Measurements from ENCODE around the gene ITPRID1.

The ITPRID1 gene

DNA sequence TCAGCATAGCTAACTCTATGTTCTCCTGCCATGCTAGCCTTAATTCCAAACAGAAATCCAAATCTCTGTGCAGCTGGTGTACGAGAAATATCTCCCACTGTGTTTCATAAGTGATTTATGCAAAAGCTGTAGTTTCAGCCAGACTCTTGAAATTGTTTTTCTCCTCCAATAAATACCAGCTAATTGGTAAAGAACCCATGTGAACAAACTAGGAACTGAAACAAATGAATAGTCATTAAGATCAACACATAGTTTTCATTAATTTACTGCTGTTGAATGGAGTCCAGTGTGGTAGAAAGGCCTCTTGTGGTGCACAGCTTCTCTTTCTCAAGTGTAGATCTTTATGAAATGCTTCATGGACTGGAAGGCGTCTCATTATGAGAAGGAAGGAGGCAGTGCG is 191.5 kb downstream of the ITPRID1 start:
- no peak for DNase-seq

GRCh38 chr7:31707089-31707488 is 193.2 kb downstream of the ITPRID1 start:
- DNase-seq: no peak

Measured in hematopoietic multipotent progenitor cell treated with erythropoietin and hydrocortisone succinate and interleukin-3 and kit ligand, for 4 days (in vitro differentiated cells).